ENCODE data around the gene NFYC.

The NFYC gene

GRCh38 chr1:40740039-40740996 lies 48.8 kb downstream of the NFYC start:
- no peak for FAIRE-seq

DNA sequence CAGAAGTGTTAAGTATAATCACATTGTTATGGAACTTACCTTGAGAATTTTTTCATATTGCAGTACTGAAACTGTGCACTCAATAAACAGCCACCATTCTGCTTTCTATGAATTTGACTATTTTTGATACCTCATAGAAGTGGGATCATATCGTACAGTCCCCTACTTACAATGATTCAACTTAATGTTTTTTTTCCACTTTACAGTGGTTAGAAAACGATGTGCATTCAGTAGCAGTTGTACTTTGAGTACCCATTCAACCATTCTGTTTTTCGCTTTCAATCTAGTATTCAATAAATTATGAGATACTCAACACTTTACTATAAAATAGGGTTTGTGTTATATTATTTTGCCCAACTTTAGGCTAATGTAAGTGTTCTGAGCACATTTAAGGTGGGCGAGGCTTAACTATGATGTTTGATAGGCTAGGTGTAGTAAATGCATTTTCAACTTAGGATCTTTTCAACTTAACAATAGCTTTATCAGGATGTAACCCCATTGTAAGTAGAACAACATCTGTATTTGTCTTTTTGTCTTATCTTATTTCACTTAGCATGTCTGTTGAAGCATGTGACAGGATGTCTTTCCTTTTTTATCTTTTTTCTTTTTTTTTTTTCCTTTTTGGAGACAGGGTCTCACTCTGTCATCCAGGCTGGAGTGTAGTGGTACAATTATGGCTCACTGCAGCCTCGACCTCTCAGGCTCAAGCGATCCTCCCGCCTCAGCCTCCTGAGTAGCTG lies 49.7 kb downstream of the NFYC start:
- FAIRE-seq: no peak

DNA sequence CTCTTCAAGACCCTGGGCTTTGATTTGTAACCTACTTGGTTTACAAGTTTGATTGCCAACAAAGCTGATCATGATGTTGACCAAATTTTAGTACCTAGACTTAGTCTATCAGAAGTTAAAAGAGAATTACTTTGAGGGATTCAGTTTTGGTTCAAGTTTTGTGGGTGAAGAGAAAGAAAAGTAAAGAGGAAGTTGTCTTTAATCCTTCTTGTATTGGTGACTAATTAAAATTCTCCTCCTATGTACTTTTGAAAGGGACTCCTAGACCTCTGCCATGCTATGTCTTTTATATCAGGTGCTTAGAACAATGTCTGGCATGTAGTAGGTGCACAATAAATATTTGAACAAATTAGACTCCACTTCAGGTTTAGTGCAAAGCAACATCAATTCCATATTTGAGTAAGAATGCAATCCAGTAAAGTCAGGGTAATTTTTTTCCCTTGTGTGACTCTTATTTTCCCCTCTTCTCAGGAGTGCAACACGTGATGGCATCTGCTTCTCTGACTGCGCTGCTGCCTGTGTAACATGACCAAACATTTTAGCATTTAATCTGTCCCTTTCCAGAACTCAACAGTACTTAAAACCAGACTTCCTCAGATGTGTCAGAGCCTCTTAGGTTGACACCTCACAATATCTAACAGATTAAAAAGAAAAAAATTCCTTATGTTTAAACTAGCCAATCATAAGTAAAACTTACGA lies 51.0 kb downstream of the NFYC start:
- FAIRE-seq: no peak

- no peak for FAIRE-seq
These were observed 51.9 kb downstream of the NFYC start for GRCh38 chr1:40743452-40743851.

GRCh38 chr1:40743860-40744259 lies 52.4 kb downstream of the NFYC start:
- no peak for FAIRE-seq

- FAIRE-seq: no peak
These were observed 53.7 kb downstream of the NFYC start for GRCh38 chr1:40745176-40745575.

- no peak for FAIRE-seq
These were observed 55.0 kb downstream of the NFYC start for GRCh38 chr1:40746344-40747090.

GRCh38 chr1:40748841-40749718 lies 57.6 kb downstream of the NFYC start:
- no peak for FAIRE-seq

- no peak for FAIRE-seq
These were observed 58.3 kb downstream of the NFYC start for GRCh38 chr1:40749817-40750216.

DNA sequence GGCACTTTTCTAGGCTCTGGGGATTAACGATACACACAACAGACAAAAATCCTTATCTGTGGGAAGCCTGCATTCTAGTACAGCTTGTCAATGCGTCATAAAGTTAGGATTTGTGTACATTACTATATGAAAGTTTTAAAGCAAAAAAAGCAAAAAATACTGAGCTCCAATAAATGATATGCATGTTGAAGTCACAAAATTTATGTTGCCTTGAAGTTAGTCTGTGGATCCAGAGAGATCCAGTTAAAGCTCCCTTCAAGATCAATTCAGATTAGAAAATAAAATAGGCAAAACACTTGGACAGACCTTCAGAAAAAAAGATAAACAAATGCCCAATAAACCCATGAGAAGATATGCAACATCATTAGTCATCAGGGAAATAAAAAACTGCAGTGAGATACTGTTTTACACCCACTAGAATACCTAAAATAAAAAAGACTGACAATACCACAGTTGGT lies 59.0 kb downstream of the NFYC start:
- no peak for FAIRE-seq

DNA sequence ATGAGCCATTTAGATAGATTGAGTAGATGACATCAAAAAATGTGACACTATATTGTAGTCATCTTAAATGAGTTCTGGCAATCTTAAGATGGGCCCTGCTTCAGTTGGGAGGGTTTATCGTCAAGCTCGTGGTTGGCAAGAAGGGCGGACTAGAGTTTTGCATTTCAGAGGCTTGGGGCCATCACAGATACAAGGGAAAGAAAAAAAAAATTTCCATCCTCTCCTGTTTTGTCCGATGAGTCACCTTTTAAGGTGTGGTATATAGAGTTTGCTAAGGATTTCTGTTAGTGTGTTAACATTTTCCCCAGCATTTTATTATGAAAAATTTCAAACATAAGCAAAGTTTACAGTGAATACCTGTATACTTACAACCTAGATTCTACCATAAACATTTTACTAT lies 60.3 kb downstream of the NFYC start:
- FAIRE-seq: no peak

GRCh38 chr1:40753142-40753882 lies 61.8 kb downstream of the NFYC start:
- FAIRE-seq: no peak

DNA sequence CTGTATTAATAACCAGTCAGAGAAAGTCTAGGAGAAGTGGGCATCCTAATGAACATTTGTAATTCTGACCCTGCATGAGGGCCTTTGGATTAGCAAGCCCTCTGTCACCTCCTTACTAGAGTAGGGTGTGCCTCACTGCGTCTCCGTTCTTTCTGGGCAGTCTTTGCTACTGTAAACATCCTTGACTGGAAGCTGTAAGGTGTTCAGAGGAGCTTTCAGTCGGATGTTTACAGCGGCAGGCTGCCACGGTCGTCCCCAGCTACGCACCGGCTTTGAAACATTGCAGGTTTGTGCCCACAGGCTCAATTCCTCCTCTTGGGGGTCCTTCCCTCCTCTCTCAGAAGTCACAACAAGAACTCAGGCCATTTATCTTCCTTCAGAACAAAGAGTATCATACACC lies 62.7 kb downstream of the NFYC start:
- no peak for FAIRE-seq

- FAIRE-seq: no peak
These were observed 63.6 kb downstream of the NFYC start for GRCh38 chr1:40755067-40755466.

DNA sequence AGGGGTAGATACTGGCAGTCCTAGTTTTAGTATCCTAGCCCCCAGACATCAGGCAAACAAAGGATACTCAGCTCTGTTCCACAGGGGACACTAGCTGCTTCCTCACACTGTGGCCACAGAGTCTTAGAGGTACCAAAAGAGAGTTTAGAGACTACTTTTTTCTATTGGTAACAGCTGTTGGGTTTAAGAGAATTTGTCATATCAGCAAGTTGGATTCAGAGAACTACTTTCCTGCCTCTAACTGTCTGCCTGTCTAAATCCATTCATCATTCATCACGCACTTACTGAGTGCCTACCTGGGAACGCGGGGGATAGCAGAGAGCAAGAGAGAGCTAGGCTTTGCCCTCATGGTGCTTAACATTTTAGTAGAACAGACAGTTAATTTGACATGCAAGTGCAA lies 65.0 kb downstream of the NFYC start:
- no peak for FAIRE-seq

DNA sequence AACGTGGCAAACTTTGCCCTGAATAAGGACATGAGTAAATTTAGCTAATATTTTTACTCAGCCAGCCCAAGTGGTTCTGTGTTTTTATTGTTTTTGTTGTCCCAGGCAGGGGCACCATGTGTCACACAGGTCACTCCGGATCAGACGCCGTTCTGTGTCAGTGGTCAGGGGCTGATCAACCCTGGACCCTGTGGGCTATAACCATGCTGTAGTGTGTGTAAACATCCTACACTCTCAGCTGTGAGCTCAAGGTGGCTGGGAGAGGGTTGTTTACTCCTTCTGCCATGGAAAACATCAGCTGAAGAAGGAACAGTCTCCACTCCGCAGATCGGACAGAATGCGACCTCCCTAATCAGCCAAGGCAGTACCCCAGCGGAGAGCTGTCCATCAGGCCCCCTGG lies 65.6 kb downstream of the NFYC start:
- FAIRE-seq: no peak

GRCh38 chr1:40758004-40758403 lies 66.5 kb downstream of the NFYC start:
- no peak for FAIRE-seq

GRCh38 chr1:40758578-40759343 lies 67.3 kb downstream of the NFYC start:
- FAIRE-seq: no peak

GRCh38 chr1:40760984-40761383 lies 69.5 kb downstream of the NFYC start:
- FAIRE-seq: no peak

Measured in A204.1 (cell line).